Neural crest cell (in vitro differentiated cells): Measurements from ENCODE around the gene CAPZB. TPM values are rescaled to one million over a fixed set of nuclear protein-coding genes. Genes with fewer than 3 reads are reported as not detected.

Experiments
- DNase-seq: peaks from one replicate; pipeline ENCODE4 v3.0.0; 2021; ENCODE audit warnings: low read depth, mixed read lengths, low spot score
- H3K27ac Mint-ChIP-seq: one replicate; pipeline ENCODE4 v1.8.0; 2021; ENCODE audit warnings: mild to moderate bottlenecking, mixed read lengths; ENCODE audit not compliant: unreplicated experiment
- H3K27me3 Mint-ChIP-seq: 2 replicates; pipeline ENCODE4 v1.8.0; 2021; ENCODE audit warnings: low read depth, mild to moderate bottlenecking, mixed read lengths
- H3K36me3 Mint-ChIP-seq: 2 replicates; pipeline ENCODE4 v1.8.0; 2021; ENCODE audit warnings: low read depth, mild to moderate bottlenecking, mixed read lengths
- H3K4me1 Mint-ChIP-seq: 2 replicates; pipeline ENCODE4 v1.8.0; 2021; ENCODE audit warnings: mixed read lengths
- H3K4me3 Mint-ChIP-seq: one replicate; pipeline ENCODE4 v1.8.0; 2021; ENCODE audit warnings: mild to moderate bottlenecking, mixed read lengths
- H3K9me3 Mint-ChIP-seq: 2 replicates; pipeline ENCODE4 v1.8.0; 2021; ENCODE audit warnings: mixed read lengths
- total RNA-seq: library from RNA; stranded (reverse); gene quantifications from 2 replicates; pipeline ENCODE4 v1.2.1, GENCODE V29; 2021
- TF ChIP-seq, protein P1 (sequence below): fragments of 200-600 bp; sonication (generic); conservative IDR thresholded peaks from 2 replicates; pipeline ENCODE4 v1.5.0; 2021; ENCODE audit warnings: antibody characterized with exemption, mild to moderate bottlenecking

Gene CAPZB
- total RNA-seq, 1 donor from 2014 or later = 256 TPM

DNA sequence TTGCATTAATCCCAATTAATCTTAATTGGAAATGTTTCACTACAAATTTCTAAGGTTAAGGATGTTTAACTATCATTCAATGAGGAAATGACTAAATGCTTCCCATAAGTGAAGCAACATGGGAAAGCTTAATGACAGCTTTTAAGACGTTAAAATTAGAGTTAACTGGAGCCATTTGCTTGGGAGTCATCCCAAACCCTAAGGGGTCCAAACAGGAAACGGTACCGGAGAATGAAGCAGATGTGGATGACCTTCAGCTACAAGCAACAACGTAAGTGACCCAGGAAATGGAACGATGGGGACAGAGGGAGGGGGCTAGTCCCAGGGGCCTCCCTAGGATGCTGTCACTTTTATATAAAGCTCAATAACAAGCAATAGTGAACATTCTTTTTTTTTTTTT lies 62.2 kb downstream of the CAPZB start:
- Mint-ChIP-seq H3K4me1 (peaks cover 52% of the 10 kb centered on the region), H3K27ac (no peak overlapping the region), H3K27me3 (no peaks in the 10 kb centered on the region), H3K36me3 (peaks cover 7% of the 10 kb centered on the region), H3K9me3 (no peaks in the 10 kb centered on the region), H3K4me3 (no peak overlapping the region)
- DNase-seq = no peak
- TF ChIP-seq, protein P1, sequence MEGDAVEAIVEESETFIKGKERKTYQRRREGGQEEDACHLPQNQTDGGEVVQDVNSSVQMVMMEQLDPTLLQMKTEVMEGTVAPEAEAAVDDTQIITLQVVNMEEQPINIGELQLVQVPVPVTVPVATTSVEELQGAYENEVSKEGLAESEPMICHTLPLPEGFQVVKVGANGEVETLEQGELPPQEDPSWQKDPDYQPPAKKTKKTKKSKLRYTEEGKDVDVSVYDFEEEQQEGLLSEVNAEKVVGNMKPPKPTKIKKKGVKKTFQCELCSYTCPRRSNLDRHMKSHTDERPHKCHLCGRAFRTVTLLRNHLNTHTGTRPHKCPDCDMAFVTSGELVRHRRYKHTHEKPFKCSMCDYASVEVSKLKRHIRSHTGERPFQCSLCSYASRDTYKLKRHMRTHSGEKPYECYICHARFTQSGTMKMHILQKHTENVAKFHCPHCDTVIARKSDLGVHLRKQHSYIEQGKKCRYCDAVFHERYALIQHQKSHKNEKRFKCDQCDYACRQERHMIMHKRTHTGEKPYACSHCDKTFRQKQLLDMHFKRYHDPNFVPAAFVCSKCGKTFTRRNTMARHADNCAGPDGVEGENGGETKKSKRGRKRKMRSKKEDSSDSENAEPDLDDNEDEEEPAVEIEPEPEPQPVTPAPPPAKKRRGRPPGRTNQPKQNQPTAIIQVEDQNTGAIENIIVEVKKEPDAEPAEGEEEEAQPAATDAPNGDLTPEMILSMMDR = no peak

DNA sequence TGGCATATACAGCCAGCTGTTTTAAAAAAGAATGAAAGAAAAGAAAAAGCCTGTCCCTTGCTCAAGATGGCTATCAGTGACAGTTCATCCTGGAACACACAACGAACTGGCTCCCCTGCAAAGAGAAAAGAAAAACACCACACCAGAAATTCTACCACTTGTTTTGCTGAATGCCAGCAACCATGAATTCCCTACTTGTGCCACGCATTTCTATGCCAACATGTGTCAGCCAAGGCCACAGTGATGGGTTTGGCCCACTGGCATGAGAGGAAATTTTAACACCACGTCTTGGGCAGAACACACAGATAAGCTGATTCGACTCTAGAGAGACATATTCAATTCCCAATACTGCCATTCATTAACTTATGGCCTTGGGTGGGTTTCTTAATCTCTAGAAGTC lies 64.0 kb downstream of the CAPZB start:
- Mint-ChIP-seq H3K27ac (peak overlapping the region; percentile 17), H3K4me1 (peaks cover 38% of the 10 kb centered on the region), H3K4me3 (no peak overlapping the region), H3K36me3 (peaks cover 7% of the 10 kb centered on the region), H3K9me3 (no peaks in the 10 kb centered on the region), H3K27me3 (no peaks in the 10 kb centered on the region)
- no peak for DNase-seq
- TF ChIP-seq, protein P1 = no peak

DNA sequence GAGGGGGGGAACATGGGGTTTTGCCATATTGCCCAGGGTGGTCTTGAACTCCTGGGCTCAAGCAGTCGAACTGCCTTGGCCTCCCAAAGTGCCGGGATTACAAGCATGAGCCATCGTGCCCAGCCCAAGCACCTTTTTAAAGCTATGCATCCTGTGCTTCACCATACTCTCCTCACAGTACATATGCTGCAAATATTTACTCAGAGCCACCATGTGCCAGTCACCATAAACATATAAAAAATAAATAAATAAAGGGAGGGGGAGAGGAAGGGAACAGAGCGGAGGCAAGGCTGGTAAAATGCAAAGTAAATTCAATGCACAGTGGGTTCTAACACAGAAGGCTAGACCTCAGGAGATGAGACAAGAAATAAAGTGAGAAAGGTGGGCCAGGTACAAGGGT lies 64.7 kb downstream of the CAPZB start:
- peaks cover 33% of the 10 kb centered on the region for H3K4me1 Mint-ChIP-seq
- TF ChIP-seq, protein P1 = no peak
- no peak overlapping the region for H3K4me3 Mint-ChIP-seq
- H3K36me3 Mint-ChIP-seq = peaks cover 10% of the 10 kb centered on the region
- no peaks in the 10 kb centered on the region for H3K27me3 Mint-ChIP-seq
- H3K9me3 Mint-ChIP-seq = no peaks in the 10 kb centered on the region
- DNase-seq = no peak
- no peak overlapping the region for H3K27ac Mint-ChIP-seq

- no peak overlapping the region for H3K4me3 Mint-ChIP-seq
- TF ChIP-seq, protein P1 = no peak
- no peaks in the 10 kb centered on the region for H3K9me3 Mint-ChIP-seq
- DNase-seq = no peak
- H3K27me3 Mint-ChIP-seq = no peaks in the 10 kb centered on the region
- peaks cover 30% of the 10 kb centered on the region for H3K4me1 Mint-ChIP-seq
- H3K27ac Mint-ChIP-seq = no peak overlapping the region
- peaks cover 10% of the 10 kb centered on the region for H3K36me3 Mint-ChIP-seq
These were observed 65.6 kb downstream of the CAPZB start for GRCh38 chr1:19419691-19420090.

DNA sequence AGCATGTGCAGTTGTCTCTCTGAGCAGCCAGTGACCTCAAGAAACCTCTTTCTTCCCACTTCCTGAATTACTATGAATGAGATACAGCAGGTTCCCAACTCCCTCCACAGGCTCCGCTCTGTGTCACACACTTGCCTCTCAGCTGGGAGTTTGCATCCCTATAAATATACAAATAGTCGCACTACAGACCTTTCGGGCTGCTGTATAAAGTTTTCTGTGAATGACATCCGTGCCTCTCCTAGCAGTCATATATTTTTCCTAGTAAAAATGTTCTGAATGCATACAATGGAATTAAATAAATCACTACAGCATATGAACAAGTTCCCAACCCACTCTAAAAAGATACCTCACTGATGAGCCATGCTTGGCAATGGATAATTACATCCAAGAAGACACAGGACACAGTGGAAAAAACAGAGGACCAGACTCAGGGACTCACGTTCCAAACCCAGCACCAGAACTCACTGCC lies 66.8 kb downstream of the CAPZB start:
- no peak for DNase-seq
- no peak overlapping the region for H3K4me3 Mint-ChIP-seq
- peak overlapping the region; percentile 7 for H3K27ac Mint-ChIP-seq
- H3K9me3 Mint-ChIP-seq = no peaks in the 10 kb centered on the region
- TF ChIP-seq, protein P1 = no peak
- peaks cover 10% of the 10 kb centered on the region for H3K36me3 Mint-ChIP-seq
- H3K4me1 Mint-ChIP-seq = peaks cover 25% of the 10 kb centered on the region
- H3K27me3 Mint-ChIP-seq = no peaks in the 10 kb centered on the region
